Esophagus squamous epithelium (tissue), 4 donors: ENCODE results near the gene TCTN2.

Experiments used
- CTCF ChIP-seq, 6 experiments: fragments of 450-650 bp in 4 of 6; fragments of 200-600 bp in 2 of 6; sonication (generic) in 2 of 6; IDR thresholded peaks; one replicate each; pipeline ENCODE4 v1.5.1; 2016 to 2019; ENCODE audit warnings: antibody characterized with exemption in 6 of 6, mild to moderate bottlenecking in 4 of 6, moderate library complexity in 4 of 6
- POLR2A ChIP-seq, 4 donors: fragments of 450-650 bp; IDR thresholded peaks; one replicate each; pipeline ENCODE4 v1.6.1; 2017; ENCODE audit warnings: antibody characterized with exemption in 4 of 4, mild to moderate bottlenecking in 4 of 4, moderate library complexity in 3 of 4

- TF ChIP-seq POLR2A (IDR thresholded peaks at IDR 0.05) (no peak), CTCF (IDR thresholded peaks at IDR 0.05) (no peak)
Observed at GRCh38 chr12:123654129-123654701, 16.7 kb upstream of the TCTN2 start.
